PFSK-1 (cell line): ENCODE data around the gene MC1R.

Experiments used
- FOXP2 ChIP-seq: optimal IDR thresholded peaks from 2 replicates; pipeline ENCODE3; 2011; ENCODE audit warnings: borderline replicate concordance, control low read depth, inconsistent platforms; ENCODE audit not compliant: insufficient read depth; ENCODE audit errors: extremely low read length, extremely low read depth
- POLR2AphosphoS5 ChIP-seq: IDR thresholded peaks from 2 replicates; pipeline ENCODE4 v1.6.1; 2012; ENCODE audit warnings: low read depth, mild to moderate bottlenecking, control low read depth, low read length, moderate library complexity
- SIN3A ChIP-seq: IDR thresholded peaks from 2 replicates; pipeline ENCODE4 v1.6.1; 2012; ENCODE audit warnings: mild to moderate bottlenecking, low read length, moderate library complexity, borderline replicate concordance; ENCODE audit not compliant: insufficient read depth
- TAF1 ChIP-seq: IDR thresholded peaks from 2 replicates; pipeline ENCODE4 v1.6.1; 2012; ENCODE audit warnings: low read length, control low read depth, borderline replicate concordance; ENCODE audit not compliant: insufficient read depth
- TF ChIP-seq, protein P1 (sequence below), 2 experiments: IDR thresholded peaks; 2 replicates each; pipeline versions ENCODE4 v1.6.1 to v1.8.0; 2011 to 2012; ENCODE audit warnings: low read depth in 2 of 2, low read length in 2 of 2, control low read depth in 1 of 2, inconsistent platforms in 1 of 2, mild to moderate bottlenecking in 1 of 2, moderate library complexity in 1 of 2; ENCODE audit not compliant: insufficient read depth in 1 of 2

DNA sequence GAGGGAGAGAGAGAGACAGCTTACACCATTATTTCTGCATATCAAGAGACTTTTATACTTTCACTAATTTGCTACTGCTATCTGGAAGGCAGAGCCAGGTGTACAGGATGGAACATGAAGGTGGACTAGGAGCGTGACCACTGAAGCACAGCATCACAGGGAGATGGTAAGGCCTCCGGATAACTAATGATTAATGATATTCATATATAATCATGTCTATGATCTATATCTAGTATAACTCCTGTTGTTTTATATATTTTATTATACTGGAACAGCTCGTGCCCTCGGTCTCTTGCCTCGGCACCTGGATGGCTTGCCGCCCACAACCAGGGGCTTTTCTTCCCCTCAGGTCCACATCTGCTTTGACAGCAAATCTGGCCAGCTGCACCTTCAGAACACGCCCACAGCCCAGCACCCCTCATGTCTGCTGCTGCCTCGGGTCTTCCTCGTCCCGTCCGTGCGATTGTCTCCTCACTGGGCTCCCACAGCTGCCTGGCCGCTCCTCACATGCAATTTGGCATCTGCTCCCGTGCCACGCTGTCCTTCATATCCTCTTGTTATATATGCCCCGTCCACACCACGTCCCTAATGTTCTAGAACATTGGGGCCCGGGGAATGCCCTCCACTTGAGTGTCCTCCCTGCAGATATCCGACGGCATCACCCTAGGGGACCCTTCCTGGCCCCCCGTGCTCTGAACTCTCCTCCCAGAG is 19.7 kb downstream of the MC1R start:
- TF ChIP-seq TAF1 (no peak), SIN3A (no peak), POLR2AphosphoS5 (no peak), FOXP2 (no peak)
- TF ChIP-seq, protein P1, sequence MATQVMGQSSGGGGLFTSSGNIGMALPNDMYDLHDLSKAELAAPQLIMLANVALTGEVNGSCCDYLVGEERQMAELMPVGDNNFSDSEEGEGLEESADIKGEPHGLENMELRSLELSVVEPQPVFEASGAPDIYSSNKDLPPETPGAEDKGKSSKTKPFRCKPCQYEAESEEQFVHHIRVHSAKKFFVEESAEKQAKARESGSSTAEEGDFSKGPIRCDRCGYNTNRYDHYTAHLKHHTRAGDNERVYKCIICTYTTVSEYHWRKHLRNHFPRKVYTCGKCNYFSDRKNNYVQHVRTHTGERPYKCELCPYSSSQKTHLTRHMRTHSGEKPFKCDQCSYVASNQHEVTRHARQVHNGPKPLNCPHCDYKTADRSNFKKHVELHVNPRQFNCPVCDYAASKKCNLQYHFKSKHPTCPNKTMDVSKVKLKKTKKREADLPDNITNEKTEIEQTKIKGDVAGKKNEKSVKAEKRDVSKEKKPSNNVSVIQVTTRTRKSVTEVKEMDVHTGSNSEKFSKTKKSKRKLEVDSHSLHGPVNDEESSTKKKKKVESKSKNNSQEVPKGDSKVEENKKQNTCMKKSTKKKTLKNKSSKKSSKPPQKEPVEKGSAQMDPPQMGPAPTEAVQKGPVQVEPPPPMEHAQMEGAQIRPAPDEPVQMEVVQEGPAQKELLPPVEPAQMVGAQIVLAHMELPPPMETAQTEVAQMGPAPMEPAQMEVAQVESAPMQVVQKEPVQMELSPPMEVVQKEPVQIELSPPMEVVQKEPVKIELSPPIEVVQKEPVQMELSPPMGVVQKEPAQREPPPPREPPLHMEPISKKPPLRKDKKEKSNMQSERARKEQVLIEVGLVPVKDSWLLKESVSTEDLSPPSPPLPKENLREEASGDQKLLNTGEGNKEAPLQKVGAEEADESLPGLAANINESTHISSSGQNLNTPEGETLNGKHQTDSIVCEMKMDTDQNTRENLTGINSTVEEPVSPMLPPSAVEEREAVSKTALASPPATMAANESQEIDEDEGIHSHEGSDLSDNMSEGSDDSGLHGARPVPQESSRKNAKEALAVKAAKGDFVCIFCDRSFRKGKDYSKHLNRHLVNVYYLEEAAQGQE (IDR thresholded peaks at IDR 0.05; ENCODE audit: insufficient read depth in 1 of 2, low read depth in 2 of 2, low read length in 2 of 2) = no peak
